ENCODE measurements around the gene ROBO3.

The ROBO3 gene

DNA sequence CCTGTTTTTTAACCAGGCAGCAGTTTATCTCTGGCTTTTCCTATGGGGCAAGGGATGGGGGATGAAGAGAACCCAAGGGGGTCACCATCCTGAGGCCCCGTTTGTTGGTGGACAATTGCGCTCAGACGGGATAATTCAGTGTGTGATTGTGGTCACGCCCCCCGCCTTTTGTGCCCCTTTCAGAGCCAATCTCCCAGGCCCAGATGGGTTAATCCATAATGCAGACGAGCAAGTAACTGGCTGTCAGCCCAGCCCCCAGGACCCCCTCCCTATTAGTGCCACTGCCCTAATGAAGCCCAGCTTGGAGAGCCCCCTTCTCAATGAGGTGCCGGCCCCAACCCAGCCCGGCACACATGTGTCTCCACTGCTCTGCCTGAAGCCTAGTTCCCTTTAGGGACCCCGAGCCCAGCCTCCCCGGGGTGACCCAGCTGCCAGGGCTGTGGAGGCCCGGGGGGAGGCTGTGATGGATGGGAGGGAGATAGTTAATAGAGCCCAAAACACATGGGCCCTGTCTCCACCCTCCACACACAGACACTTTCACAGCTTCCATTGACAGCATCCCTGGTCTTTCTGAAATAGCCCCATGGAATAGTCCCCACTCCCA lies 19.1 kb upstream of the ROBO3 start:
- DNase-seq (ENCODE audit: low spot score): no peak

DNA sequence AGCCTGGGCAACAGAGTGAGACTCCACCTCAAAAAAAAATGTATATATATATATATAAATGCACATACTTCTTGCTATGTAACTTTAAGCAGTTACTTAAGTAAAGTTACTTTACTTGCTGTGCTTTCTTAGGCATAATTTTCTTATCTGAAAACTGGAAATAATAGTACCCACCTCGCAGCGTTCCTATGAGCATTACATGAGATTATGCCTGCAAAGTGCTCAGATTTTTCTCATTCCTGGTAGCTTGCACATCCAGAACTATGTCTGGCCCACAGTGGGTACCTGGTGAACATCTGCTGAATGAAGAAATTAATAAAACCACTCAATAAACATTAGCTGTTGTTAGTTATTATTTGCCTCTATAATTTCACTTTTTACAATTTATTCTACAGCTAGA lies 6.1 kb upstream of the ROBO3 start:
- no peak for DNase-seq (ENCODE audit: low spot score)

DNA sequence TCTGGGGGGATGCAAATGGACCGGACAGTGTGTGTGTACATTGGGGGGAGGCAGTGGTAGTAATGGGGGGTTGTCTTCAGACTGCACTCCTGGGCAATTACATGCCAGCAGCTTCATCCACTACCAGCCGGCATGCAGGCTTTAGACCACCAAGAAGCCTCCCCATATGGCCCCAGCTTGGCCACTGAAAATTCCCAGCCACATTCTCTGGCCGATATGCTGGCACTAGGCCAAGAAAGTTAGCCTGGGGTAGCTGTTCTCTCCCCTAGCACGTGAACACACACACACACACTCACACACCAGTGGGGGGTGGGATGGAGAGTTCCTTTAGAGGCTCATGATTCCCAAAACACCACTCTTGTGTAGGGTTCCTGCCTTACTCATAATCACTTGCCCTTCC lies 3.6 kb upstream of the ROBO3 start:
- no peak for DNase-seq (ENCODE audit: low spot score)

DNA sequence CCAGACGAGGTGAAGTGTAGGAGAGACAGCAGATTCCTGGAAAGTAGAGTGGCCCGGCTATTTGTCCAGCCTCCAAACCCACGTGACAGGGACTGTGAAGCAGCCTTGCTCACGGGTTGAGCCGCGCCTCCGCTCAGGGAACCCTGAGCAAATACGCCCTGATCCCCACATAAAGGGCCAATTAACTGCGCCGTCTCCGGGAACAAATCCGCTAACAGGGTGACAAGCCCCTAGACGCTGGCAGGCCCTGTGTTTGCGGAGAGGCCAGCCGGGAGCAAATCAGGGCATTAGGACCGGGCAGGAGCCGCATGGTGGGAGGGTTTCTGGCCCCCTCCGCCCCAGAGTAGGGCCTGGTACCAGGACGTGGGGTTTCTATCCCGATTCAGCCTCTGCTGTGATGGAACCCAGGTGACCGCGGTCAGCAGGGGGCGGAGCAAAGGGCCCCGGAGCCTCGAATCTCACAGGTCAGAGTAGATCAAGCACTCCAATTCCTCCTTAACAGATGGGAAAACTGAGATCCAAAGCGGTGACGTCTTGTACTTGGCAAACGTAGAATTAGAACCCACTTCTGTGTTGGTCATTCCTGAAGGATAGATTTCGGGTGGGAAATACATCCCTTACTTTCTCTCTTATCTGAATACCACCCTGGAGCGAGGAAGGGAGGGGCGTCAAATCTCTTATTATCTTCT lies 2.0 kb upstream of the ROBO3 start:
- no peak for DNase-seq (ENCODE audit: low spot score)

DNA sequence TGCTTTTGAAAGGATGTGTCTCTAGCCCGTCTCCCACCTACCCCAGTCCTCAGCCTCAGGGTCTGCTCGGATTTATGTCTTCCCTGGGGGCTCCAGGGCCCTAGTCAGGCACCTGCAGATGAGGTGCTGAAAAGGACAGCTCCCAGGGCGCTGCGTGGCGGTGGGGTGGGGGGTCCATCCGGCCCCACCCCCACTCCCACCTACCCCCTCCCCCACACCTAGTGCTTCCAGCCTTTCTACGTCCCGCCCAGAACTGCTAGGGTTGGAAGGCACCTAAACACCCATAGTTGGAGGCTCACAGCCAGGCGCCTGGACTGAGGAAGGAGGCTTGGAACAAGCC lies 1.4 kb upstream of the ROBO3 start:
- DNase-seq (ENCODE audit: low spot score): peak; percentile 60

DNA sequence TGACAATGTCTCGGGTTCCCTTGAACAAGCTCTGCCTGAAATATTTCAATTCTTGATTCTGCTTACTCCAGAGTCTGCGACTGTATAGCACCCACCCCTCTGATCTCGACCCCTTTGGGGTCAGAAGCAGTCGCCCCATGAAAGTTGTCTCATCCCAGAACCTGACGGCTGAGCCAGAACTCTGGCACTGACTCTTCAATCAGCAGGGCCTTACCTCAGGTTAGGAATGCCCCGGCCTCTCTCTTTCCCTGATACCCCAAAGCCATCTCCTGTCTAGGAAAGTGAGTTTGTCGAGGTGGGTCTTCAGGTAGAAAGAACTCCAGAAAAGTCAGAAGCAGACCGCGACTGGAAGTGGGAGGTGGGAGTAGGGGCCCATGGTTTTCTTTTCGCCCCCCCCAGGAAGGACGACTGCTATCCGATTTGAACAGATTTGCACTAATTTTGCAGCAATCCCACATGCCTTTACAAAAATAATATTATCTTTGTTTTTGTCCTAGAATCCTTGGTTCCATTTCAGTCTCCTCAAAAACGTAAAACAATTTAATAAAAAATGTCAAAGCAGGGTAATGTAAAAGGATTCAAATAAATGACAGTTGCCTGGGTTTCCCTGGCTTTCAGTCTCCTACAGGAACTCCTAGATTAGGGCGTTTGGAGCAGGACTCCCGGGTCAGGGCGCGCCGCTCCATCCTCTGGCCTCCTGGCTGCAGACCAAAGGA lies 898 bp upstream of the ROBO3 start:
- no peak for DNase-seq (ENCODE audit: low spot score)

DNA sequence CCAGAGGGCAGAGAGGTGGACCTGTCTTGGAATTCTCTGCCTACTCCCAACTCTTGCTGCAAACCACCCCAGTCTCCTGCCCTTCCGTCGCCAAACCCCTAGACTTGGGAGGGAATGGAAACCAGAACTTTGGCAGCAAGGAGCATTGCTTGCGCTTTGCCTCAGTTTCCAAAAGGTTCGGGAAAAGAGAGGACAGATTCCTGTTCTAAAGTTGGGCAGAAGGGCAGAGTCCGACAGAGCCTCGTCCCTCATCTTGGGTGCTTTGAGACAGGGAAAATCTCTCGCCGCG lies 396 bp upstream of the ROBO3 start:
- no peak for DNase-seq (ENCODE audit: low spot score)

DNA sequence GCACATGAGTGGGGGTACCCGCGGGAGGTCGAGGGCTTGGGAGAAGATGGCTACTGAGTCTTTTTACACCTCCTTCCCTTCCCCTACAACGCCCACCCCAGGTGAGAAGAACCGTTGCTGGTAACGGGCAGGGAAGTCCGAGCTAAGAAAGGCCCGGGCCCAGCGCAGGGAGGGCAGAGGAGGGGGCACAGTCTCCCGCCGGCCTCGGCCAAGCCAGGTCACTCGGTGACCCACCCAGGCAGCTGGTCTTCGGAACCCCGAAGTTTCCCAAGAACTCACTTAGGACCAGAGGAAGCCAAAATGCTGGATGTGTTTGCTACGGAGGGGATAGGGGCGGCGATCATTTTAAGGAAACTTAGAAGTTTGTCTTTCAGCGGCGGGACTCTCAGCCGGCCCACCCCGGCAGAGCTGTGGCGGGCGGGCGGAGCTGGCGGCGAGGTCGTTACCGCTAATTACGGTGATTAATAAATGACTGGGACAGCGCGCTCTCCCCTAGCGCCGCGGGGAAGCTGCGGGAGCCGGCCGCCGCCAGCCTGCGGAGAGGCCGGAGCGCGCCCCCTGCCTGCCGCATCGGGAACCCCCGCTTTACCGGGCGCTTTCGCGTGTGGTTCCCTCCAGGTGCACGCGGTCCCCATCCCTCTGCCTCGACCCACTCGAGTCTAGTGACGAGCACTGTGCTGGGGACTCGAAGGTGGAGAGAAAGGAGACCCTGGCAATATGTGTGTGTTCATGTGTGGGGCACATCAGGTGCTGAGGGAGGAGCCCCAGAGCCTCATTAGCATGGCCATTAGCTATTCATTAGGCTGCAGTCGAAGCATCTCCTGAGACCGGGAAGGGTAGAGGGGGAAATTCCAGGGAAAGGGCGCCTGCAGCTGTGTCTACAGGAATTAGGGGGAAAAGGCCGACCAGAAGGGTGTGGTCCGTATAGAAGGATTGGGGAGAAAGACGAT lies 945 bp downstream of the ROBO3 start:
- peak; percentile 81 for DNase-seq (ENCODE audit: low spot score)

DNA sequence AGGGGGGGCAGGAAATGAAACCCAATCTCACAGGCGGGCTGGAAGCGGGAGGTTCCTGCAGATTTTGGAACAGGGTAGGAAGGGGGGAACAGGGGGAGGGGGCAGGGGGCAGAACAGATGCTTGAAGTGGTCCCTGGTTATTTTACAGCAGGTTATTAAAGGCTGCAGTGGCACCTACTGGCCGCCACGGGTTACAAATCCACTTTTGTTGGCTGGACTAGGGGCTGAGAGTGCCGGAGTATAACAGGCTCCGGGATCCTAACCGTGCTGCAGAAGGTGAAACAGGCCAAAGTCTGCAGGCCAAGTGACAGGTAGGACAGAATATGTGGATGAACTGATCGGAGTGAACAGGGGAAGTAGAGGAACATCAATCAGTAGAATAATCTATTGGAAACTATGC lies 2.5 kb downstream of the ROBO3 start:
- peak; percentile 62 for DNase-seq (ENCODE audit: low spot score)

DNA sequence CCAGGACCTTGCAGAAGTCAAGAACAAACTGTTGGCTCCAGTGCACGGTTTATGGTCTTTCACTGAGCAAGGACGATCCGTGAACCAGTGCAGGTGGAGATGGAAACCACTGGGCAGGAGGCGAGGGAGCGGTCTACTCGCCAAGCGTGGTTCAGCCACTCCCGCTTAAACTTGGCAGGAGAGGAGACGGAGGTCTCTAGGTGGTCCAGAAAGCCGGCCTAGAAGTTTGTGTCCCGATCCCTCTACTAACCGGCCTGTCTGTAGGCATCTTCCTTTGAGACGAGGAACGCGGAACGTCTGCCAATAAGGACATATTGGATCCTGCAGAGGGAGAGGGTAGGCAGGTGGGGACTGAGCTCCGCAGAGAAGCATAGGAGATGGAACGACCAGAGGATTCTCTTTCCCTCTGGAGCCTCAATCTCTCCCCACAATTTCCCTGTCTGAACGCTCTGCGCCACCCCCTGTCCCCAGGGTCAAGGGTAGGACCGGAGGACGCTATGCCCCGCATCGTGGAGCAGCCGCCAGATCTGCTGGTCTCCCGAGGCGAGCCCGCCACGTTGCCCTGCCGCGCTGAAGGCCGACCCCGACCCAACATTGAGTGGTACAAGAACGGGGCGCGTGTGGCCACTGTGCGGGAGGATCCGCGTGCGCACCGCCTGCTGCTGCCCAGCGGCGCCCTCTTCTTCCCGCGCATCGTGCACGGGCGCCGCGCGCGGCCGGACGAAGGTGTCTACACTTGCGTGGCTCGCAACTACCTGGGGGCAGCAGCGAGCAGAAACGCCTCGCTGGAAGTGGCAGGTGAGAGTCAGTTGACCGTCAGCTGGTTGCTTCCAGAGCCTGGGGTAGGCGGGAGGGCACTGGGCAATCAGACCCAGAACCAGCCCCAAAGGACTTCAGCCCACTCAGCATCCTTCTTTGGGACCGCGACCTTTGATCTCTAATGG lies 3.4 kb downstream of the ROBO3 start:
- DNase-seq (ENCODE audit: low spot score): no peak

DNA sequence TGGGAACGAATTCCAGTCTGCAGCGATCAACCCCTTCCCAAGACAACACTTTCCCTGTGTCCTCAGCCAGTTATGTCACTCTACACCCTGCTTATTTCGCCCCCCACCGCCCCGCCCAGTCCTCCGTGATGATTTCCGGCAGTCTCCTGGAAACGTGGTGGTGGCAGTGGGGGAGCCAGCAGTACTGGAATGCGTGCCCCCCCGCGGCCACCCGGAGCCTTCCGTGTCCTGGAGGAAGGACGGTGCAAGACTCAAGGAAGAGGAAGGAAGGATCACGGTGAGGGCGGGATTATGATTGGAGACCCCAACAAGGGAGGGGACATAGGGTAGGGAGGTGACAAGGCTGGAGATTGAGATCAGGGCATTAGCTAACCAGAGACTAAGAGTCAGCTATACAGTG lies 4.1 kb downstream of the ROBO3 start:
- no peak for DNase-seq (ENCODE audit: low spot score)

DNA sequence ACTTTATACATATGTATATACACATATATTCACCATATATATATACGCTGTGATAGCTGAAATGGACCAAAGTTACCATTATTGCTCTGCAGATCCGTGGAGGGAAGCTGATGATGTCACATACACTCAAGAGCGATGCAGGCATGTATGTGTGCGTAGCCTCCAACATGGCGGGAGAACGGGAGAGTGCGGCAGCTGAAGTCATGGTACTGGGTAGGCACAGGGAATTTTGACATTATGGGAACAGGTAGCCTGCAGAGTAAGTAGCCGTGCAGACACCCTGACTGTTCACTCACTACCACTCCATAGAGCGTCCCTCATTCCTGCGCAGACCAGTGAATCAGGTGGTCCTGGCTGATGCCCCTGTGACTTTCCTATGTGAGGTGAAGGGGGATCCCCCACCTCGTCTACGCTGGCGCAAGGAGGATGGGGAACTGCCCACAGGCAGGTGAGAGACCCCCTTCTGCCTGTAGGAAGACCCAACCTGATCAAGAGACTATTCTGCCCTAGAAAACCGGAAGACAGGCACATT lies 4.7 kb downstream of the ROBO3 start:
- DNase-seq (ENCODE audit: low spot score): no peak

DNA sequence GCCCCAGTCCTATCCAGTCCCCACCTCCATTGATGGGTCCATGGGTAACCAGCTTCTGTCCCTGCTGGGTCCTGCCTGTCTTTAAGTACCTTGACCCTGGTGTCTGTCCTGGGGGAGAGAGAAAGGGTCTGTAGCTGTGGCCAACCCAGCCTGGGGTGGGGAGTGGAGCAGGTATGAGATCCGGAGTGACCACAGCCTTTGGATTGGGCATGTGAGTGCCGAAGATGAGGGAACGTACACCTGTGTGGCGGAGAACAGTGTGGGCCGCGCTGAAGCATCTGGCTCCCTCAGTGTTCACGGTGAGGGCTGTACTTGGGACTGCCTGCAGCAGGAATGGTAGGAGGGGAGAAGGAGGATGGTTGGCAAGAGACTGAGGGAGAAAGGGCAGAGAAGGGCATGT lies 5.2 kb downstream of the ROBO3 start:
- no peak for DNase-seq (ENCODE audit: low spot score)

DNA sequence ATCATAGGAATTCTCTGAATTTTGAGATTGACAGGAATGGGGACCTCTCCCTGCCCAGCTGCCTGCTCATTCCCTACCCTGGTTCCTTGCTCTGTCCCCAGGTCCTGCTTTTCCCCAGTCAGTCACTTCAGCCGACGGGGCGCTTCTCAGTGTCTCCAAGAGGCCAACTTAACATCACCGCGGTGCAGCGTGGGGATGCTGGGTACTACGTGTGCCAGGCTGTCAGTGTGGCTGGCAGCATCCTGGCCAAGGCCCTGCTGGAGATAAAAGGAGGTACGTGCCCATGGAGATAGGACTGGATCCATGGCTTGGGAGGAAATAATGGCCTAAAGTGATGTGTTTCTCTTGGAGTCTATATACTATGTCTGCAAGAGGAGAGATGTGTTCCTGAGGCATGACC lies 7.0 kb downstream of the ROBO3 start:
- no peak for DNase-seq (ENCODE audit: low spot score)

DNA sequence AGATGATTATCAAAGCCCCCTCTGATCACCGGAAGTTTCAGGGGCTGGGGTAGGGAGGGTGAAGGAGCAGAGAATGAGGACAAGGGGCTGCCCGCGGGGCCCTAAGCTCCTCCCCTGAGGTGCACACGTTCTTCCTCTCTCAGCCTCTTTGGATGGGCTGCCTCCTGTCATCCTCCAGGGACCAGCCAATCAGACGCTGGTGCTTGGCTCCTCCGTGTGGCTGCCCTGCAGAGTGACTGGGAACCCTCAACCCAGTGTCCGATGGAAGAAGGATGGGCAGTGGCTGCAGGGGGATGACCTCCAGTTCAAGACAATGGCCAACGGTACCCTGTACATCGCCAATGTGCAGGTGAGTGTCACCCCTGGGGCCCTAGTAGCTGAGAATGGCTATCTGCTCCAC lies 7.5 kb downstream of the ROBO3 start:
- peak; percentile 62 for DNase-seq (ENCODE audit: low spot score)

DNA sequence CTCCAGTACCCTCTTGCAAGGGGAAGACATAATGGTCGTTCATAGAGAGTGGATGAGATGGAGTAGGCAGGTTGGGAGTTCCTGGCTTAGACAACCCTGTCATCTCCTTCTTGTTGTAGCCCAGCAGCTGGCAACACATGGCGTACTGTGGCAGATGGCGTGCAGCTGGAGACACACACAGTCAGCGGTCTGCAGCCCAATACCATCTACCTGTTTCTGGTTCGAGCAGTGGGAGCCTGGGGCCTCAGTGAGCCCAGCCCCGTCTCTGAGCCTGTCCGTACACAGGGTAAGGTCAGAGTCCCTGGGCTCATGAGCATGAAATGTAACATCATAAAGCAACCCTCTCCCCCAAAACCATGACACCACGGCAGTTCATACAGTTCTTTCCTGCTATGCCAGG lies 8.7 kb downstream of the ROBO3 start:
- DNase-seq (ENCODE audit: low spot score): no peak

DNA sequence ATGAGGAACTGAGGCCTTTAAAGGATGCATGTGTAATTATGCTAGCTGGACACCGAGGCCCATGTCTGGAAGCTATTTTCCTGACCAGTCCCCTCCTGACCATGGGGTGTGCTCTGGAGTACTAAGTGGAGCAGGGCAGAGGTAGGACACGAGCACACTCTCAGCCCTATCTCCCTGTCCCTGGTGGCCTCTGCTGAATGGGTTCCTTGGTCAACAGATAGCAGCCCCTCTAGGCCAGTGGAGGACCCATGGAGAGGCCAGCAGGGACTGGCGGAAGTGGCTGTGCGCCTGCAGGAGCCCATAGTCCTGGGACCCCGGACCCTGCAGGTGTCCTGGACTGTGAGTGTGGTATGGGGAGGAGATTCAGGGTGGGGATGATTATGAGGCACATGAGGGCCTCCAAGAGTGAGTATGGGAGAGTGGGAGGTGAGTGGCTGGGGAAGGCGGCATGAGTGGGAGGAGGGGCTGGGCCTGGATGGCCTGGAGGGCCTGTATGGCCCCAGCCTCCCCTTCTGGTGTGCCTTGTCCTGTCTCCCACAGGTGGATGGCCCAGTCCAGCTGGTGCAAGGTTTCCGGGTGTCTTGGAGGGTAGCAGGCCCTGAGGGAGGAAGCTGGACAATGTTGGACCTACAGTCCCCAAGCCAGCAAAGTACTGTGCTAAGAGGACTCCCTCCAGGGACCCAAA lies 9.5 kb downstream of the ROBO3 start:
- no peak for DNase-seq (ENCODE audit: low spot score)

DNA sequence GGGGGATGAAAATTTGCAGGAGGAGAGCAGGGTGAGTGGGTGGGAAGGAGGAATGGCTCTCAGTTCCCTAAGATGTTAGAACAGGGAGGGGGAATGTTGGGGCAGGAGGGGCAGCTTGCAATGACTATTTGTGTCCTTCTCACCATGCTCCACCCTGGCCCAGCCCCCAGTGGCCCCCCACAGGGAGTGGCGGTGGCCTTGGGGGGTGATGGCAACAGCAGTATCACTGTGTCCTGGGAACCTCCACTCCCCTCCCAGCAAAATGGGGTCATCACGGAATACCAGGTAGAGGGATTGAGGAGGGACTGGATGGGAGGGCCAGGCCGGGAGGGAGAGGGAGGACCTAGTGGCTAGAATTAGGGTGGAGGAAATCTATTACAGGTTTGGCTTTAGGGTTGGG lies 10.2 kb downstream of the ROBO3 start:
- DNase-seq (ENCODE audit: low spot score): no peak

DNA sequence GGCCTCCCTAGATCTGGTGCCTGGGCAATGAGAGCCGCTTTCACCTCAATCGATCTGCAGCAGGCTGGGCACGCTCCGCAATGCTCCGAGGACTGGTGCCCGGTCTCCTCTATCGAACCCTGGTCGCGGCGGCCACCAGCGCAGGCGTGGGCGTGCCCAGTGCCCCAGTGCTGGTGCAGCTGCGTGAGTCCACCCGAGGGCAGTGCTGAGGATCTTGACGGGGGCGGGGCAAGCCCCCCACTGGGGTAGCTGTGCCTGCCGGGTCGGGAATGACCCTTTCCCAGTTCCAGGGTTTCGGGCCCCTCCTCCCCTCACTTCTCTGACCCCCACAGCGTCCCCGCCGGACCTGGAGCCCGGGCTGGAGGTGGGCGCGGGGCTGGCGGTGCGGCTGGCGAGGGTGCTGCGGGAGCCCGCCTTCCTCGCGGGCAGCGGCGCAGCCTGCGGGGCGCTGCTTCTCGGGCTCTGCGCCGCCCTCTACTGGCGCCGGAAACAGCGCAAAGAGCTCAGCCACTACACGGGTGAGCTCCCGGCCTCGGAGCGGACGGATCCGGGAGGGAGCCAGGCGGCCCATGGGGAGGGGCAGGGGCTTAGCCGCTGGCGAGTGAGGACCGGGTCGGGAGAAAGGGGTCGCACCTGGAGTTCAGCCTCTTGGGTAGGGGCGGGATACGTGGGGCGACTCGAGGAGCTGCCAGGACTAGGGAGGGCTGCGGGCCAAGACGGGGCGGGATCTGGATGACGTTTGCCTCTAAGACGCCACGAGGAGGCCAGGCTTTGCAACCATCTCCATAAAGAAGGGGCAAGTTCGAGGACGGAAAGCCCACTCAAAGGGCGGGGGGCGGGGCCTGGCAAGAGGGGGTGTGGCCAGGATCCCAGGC lies 10.9 kb downstream of the ROBO3 start:
- DNase-seq (ENCODE audit: low spot score): peak; percentile 92

Data from iPS-NIHi11 (cell line).